ENCODE measurements around the gene ARHGAP27. TPM values are rescaled to one million over a fixed set of nuclear protein-coding genes. Genes with fewer than 3 reads are reported as not detected.

The ARHGAP27 gene
- polyA plus RNA-seq, 3 donors: 47.2 to 315 (median 55.0) TPM

DNA sequence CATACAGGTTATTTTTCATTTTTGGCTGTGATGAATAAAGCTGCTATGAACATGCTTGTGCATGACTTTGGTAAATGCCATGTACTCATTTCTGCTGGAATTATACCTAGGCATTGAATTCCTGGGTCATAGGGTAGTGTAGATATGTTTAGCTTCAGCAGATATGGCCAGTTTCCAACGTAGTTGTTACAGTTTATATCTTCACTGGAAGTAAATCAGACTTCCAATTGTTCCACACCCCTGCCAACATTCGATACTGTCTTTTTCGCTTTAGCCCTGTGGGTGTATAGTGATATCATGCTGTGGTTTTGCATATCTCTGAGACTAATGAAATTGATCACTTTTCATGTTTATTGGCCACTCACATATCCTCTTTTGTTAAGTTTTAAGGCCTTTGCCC is 50.4 kb downstream of the ARHGAP27 start:
- H3K27me3 Mint-ChIP-seq (ENCODE audit: low read depth in 3 of 3): peaks cover 0 to 12% (median 12%) of the 10 kb centered on the region in 3 donors
- H3K4me1 Mint-ChIP-seq: peaks cover 29% of the 10 kb centered on the region
- H3K4me2 ChIP-seq (replicated peaks; ENCODE audit: extremely low read depth, low read length, poor library complexity, severe bottlenecking): no peak overlapping the region
- H3K27ac ChIP-seq (ENCODE audit: low read depth in 1 of 2, low read length in 2 of 2): no peak overlapping the region
- no peak overlapping the region for H3K4me3 Mint-ChIP-seq
- WGBS (ENCODE audit: insufficient coverage): no CpG with 5 or more reads among the region's 3 CpGs
- no peaks in the 10 kb centered on the region for H3K9me3 ChIP-seq (replicated peaks in 1 of 2; ENCODE audit: control insufficient read depth in 1 of 2, insufficient read depth in 1 of 2, low read length in 2 of 2)
- H4K20me1 ChIP-seq (ENCODE audit: insufficient read depth, low read length): no peaks in the 10 kb centered on the region
- intact Hi-C loops (cut with micrococcal nuclease): loop anchor here in 1 of 2 donors (10.0 kb wide), 1 partner anchor 247 kb away; the partner anchor contains the start of genes ACBD4 and PLCD3
- no peak overlapping the region for H2AFZ ChIP-seq (ENCODE audit: insufficient read depth, low read depth, low read length, poor library complexity, severe bottlenecking)
- no peak overlapping the region for H3K4me3 ChIP-seq (replicated peaks in 1 of 3; ENCODE audit: low read depth in 2 of 3, low read length in 3 of 3)
- no peak for DNase-seq
- no peak overlapping the region for H3K27ac Mint-ChIP-seq
- H3K36me3 ChIP-seq (replicated peaks in 1 of 2; ENCODE audit: control insufficient read depth in 1 of 2, insufficient read depth in 2 of 2, low read length in 2 of 2): no peaks in the 10 kb centered on the region
- TF ChIP-seq, protein P1, sequence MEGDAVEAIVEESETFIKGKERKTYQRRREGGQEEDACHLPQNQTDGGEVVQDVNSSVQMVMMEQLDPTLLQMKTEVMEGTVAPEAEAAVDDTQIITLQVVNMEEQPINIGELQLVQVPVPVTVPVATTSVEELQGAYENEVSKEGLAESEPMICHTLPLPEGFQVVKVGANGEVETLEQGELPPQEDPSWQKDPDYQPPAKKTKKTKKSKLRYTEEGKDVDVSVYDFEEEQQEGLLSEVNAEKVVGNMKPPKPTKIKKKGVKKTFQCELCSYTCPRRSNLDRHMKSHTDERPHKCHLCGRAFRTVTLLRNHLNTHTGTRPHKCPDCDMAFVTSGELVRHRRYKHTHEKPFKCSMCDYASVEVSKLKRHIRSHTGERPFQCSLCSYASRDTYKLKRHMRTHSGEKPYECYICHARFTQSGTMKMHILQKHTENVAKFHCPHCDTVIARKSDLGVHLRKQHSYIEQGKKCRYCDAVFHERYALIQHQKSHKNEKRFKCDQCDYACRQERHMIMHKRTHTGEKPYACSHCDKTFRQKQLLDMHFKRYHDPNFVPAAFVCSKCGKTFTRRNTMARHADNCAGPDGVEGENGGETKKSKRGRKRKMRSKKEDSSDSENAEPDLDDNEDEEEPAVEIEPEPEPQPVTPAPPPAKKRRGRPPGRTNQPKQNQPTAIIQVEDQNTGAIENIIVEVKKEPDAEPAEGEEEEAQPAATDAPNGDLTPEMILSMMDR (IDR thresholded peaks at IDR 0.05): no peak
- peaks cover 0 to 6% of the 10 kb centered on the region in 2 donors for H3K27me3 ChIP-seq (ENCODE audit: control insufficient read depth in 2 of 2, insufficient read depth in 2 of 2, low read length in 2 of 2)
- H3K36me3 Mint-ChIP-seq: no peaks in the 10 kb centered on the region
- H3K9me3 Mint-ChIP-seq: peaks cover 0 to 2% (median 0%) of the 10 kb centered on the region in 7 donors
- H3K79me2 ChIP-seq (ENCODE audit: insufficient read depth, low read length): no peaks in the 10 kb centered on the region
- H3K4me1 ChIP-seq (ENCODE audit: control insufficient read depth in 1 of 2, insufficient read depth in 2 of 2, low read length in 2 of 2): peaks cover 17 to 20% of the 10 kb centered on the region in 2 donors
- H3K9ac ChIP-seq (ENCODE audit: insufficient read depth, low read length, poor library complexity, severe bottlenecking): no peak overlapping the region

DNA sequence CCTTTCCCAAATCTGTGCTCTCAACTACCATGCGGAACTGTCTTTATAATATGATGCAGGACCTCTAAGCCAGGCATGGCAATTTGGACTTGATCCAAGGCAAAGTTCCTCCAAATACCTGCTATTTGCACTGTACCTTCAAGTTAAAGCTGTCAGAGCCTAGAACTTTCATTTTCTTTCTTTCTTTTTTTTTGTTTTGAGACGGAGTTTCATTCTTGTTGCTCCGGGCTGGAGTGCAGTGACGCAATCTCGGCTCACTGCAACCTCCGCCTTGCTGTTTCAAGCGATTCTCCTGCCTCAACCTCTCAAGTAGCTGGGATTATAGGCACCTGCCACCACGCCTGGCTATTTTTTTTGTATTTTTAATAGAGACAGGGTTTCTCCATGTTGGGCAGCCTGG is 51.7 kb downstream of the ARHGAP27 start:
- Histone ChIP-seq H3K4me3 (replicated peaks in 1 of 3; ENCODE audit: low read depth in 2 of 3, low read length in 3 of 3) (peak overlapping the region in 1 of 3 experiments; percentile 23), H3K4me2 (replicated peaks; ENCODE audit: extremely low read depth, low read length, poor library complexity, severe bottlenecking) (peak overlapping the region; percentile 44), H3K4me1 (ENCODE audit: control insufficient read depth in 1 of 2, insufficient read depth in 2 of 2, low read length in 2 of 2) (peaks cover 17 to 20% of the 10 kb centered on the region in 2 donors), H3K79me2 (ENCODE audit: insufficient read depth, low read length) (no peaks in the 10 kb centered on the region), H4K20me1 (ENCODE audit: insufficient read depth, low read length) (no peaks in the 10 kb centered on the region), H3K9ac (ENCODE audit: insufficient read depth, low read length, poor library complexity, severe bottlenecking) (no peak overlapping the region), H3K27me3 (ENCODE audit: control insufficient read depth in 2 of 2, insufficient read depth in 2 of 2, low read length in 2 of 2) (peaks cover 0 to 6% of the 10 kb centered on the region in 2 donors), H3K36me3 (replicated peaks in 1 of 2; ENCODE audit: control insufficient read depth in 1 of 2, insufficient read depth in 2 of 2, low read length in 2 of 2) (no peaks in the 10 kb centered on the region), H3K9me3 (replicated peaks in 1 of 2; ENCODE audit: control insufficient read depth in 1 of 2, insufficient read depth in 1 of 2, low read length in 2 of 2) (no peaks in the 10 kb centered on the region), H3K27ac (ENCODE audit: low read depth in 1 of 2, low read length in 2 of 2) (no peak overlapping the region), H2AFZ (ENCODE audit: insufficient read depth, low read depth, low read length, poor library complexity, severe bottlenecking) (peak overlapping the region; percentile 56)
- peaks cover 0 to 2% (median 0%) of the 10 kb centered on the region in 7 donors for H3K9me3 Mint-ChIP-seq
- intact Hi-C loops (cut with micrococcal nuclease): loop anchor here in 1 of 2 donors (10.0 kb wide), 1 partner anchor 246 kb away; the partner anchor contains the start of genes ACBD4 and PLCD3
- peak in 1 of 3 donors; percentile 7 for DNase-seq
- no peaks in the 10 kb centered on the region for H3K36me3 Mint-ChIP-seq
- H3K27ac Mint-ChIP-seq: no peak overlapping the region
- TF ChIP-seq, protein P1 (IDR thresholded peaks at IDR 0.05): no peak
- WGBS (ENCODE audit: insufficient coverage): 24% methylated on average over 7 of the region's 8 CpGs
- peak overlapping the region; percentile 58 to 72 for H3K4me3 Mint-ChIP-seq
- H3K4me1 Mint-ChIP-seq: peaks cover 29% of the 10 kb centered on the region
- peaks cover 3 to 13% (median 12%) of the 10 kb centered on the region in 3 donors for H3K27me3 Mint-ChIP-seq (ENCODE audit: low read depth in 3 of 3)
